ENCODE results near the gene YIPF3. TPM values are rescaled to one million over a fixed set of nuclear protein-coding genes. Genes with fewer than 3 reads are reported as not detected.

The YIPF3 gene
- polyA plus RNA-seq, 1 donor (not counting 4 experiments of a cell fraction or from before 2014, with no cell fraction given) = 136 TPM

- no peaks in the 10 kb centered on the region for H3K27me3 ChIP-seq (ENCODE audit: control insufficient read depth, extremely low read depth, insufficient read depth, low read length)
- DNase-seq (ENCODE audit: low read depth, low spot score) = no peak
- H3K79me2 ChIP-seq (ENCODE audit: control insufficient read depth, insufficient read depth, low read length) = peaks cover 60% of the 10 kb centered on the region
- peak overlapping the region; percentile 75 to 89 (median 86) for H3K4me3 ChIP-seq (ENCODE audit: control insufficient read depth in 2 of 3, extremely low read depth in 1 of 3, insufficient read depth in 2 of 3, low read depth in 1 of 3, low read length in 3 of 3)
- H3K27ac ChIP-seq (ENCODE audit: control insufficient read depth, insufficient read depth, low read length) = peak overlapping the region; percentile 92
- FAIRE-seq = no peak
- H3K9me1 ChIP-seq (ENCODE audit: control insufficient read depth, extremely low read depth, insufficient read depth, low read length) = peaks cover 8% of the 10 kb centered on the region
- H3K4me1 ChIP-seq (ENCODE audit: control insufficient read depth, extremely low read depth, insufficient read depth, low read length) = peaks cover 28% of the 10 kb centered on the region
- H2AFZ ChIP-seq (ENCODE audit: control insufficient read depth, low read length) = no peak overlapping the region
- peaks cover 33 to 55% of the 10 kb centered on the region in 2 experiments for H3K36me3 ChIP-seq (ENCODE audit: control insufficient read depth in 2 of 2, extremely low read depth in 1 of 2, insufficient read depth in 2 of 2, low read length in 2 of 2)
- dilution Hi-C loops (cut with MboI; ENCODE audit: extremely low pct_ligation_motif_present, low sequenced_read_pairs) = no loop called here
- no peaks in the 10 kb centered on the region for H3K9me3 ChIP-seq (ENCODE audit: control insufficient read depth, low read depth, low read length)
- peaks cover 8% of the 10 kb centered on the region for H4K20me1 ChIP-seq (ENCODE audit: control insufficient read depth, extremely low read depth, insufficient read depth, low read length)
- peak overlapping the region; percentile 98 for H3K4me2 ChIP-seq (ENCODE audit: control insufficient read depth, extremely low read depth, insufficient read depth, low read depth, low read length)
- TF ChIP-seq EZH2 (IDR thresholded peaks at IDR 0.05; ENCODE audit: low read length) = no peak
- TF ChIP-seq CTCF (optimal IDR thresholded peaks at IDR 0.05 in 1 of 3, IDR thresholded peaks at IDR 0.05 in 1 of 3, conservative IDR thresholded peaks at IDR 0.05 in 1 of 3; ENCODE audit: extremely low read depth in 1 of 3, insufficient read depth in 2 of 3, low read length in 3 of 3) = no peak
- H3K9ac ChIP-seq (ENCODE audit: control insufficient read depth, extremely low read depth, insufficient read depth, low read length) = peak overlapping the region; percentile 97
These were observed 918 bp downstream of the YIPF3 start for GRCh38 chr6:43515808-43516207.

- DNase-seq (ENCODE audit: low read depth, low spot score) (no peak), FAIRE-seq (no peak)
- H3K4me3 ChIP-seq (ENCODE audit: control insufficient read depth in 2 of 3, extremely low read depth in 1 of 3, insufficient read depth in 2 of 3, low read depth in 1 of 3, low read length in 3 of 3) = no peak overlapping the region
- no peaks in the 10 kb centered on the region for H3K9me3 ChIP-seq (ENCODE audit: control insufficient read depth, low read depth, low read length)
- peaks cover 29% of the 10 kb centered on the region for H3K4me1 ChIP-seq (ENCODE audit: control insufficient read depth, extremely low read depth, insufficient read depth, low read length)
- peaks cover 21 to 36% of the 10 kb centered on the region in 2 experiments for H3K36me3 ChIP-seq (ENCODE audit: control insufficient read depth in 2 of 2, extremely low read depth in 1 of 2, insufficient read depth in 2 of 2, low read length in 2 of 2)
- peaks cover 2% of the 10 kb centered on the region for H4K20me1 ChIP-seq (ENCODE audit: control insufficient read depth, extremely low read depth, insufficient read depth, low read length)
- no peak overlapping the region for H3K4me2 ChIP-seq (ENCODE audit: control insufficient read depth, extremely low read depth, insufficient read depth, low read depth, low read length)
- no peak for TF ChIP-seq CTCF (optimal IDR thresholded peaks at IDR 0.05 in 1 of 3, IDR thresholded peaks at IDR 0.05 in 1 of 3, conservative IDR thresholded peaks at IDR 0.05 in 1 of 3; ENCODE audit: extremely low read depth in 1 of 3, insufficient read depth in 2 of 3, low read length in 3 of 3)
- no peak for TF ChIP-seq EZH2 (IDR thresholded peaks at IDR 0.05; ENCODE audit: low read length)
- peaks cover 10% of the 10 kb centered on the region for H3K27me3 ChIP-seq (ENCODE audit: control insufficient read depth, extremely low read depth, insufficient read depth, low read length)
- H3K9me1 ChIP-seq (ENCODE audit: control insufficient read depth, extremely low read depth, insufficient read depth, low read length) = peaks cover 5% of the 10 kb centered on the region
- H3K9ac ChIP-seq (ENCODE audit: control insufficient read depth, extremely low read depth, insufficient read depth, low read length) = no peak overlapping the region
- no peak overlapping the region for H3K27ac ChIP-seq (ENCODE audit: control insufficient read depth, insufficient read depth, low read length)
- dilution Hi-C loops (cut with MboI; ENCODE audit: extremely low pct_ligation_motif_present, low sequenced_read_pairs) = no loop called here
- peaks cover 27% of the 10 kb centered on the region for H3K79me2 ChIP-seq (ENCODE audit: control insufficient read depth, insufficient read depth, low read length)
- no peak overlapping the region for H2AFZ ChIP-seq (ENCODE audit: control insufficient read depth, low read length)
These were observed 4.8 kb downstream of the YIPF3 start for GRCh38 chr6:43511824-43512415.
